HCT116 (cell line): Measurements from ENCODE around the gene SPATS2L. TPM values are rescaled to one million over a fixed set of nuclear protein-coding genes. Genes with fewer than 3 reads are reported as not detected.

ENCODE experiments used
- ATAC-seq: fragments of 200-7000 bp; cut with Tn5 transposase; 2 replicates; pipeline ENCODE4 v1.9.1; 2020; ENCODE audit warnings: mild to moderate bottlenecking, moderate library complexity
- BruUV-seq: library from RNA; stranded (reverse); fragments of 400-500 nt; replicated peaks from 2 replicates; lab custom pipeline; 2021; lab: Mats Ljungman, UMichigan
- CTCF ChIA-PET: fragments of 300-600 bp; sonication (Branson Sonifier 250); formaldehyde crosslinking; loops from one replicate; lab custom pipeline; 2021; ENCODE audit warnings: antibody characterized with exemption; lab: Charles Lee
- POLR2A ChIA-PET: fragments of 300-600, 350-600 bp; sonication (Branson Sonifier 250); formaldehyde crosslinking; loops from one replicate; lab custom pipeline; 2021; ENCODE audit warnings: antibody characterized with exemption; lab: Charles Lee
- RAD21 ChIA-PET, 2 experiments: fragments of 300-600 bp; sonication (Branson Sonifier 250); formaldehyde crosslinking; loops; one replicate each; lab custom pipeline; 2023; ENCODE audit warnings: low total read pairs in 2 of 2; ENCODE audit not compliant: uncharacterized antibody in 2 of 2, unreplicated experiment in 2 of 2, low non-redundant PET in 1 of 2; lab: Charles Lee
- DNase-seq: peaks from one replicate; pipeline ENCODE4 v3.0.0-alpha.2; 2010; ENCODE audit warnings: low read depth, low spot score
- H2AFZ ChIP-seq: fragments of 200-600 bp; shearing (Covaris generic), sonication (generic); 2 replicates; pipeline ENCODE4 v1.6.1; 2017; ENCODE audit warnings: low read depth, mixed run types, mixed read lengths, antibody characterized with exemption, low read length; ENCODE audit not compliant: poor library complexity, severe bottlenecking
- H3K27ac ChIP-seq: 2 replicates; pipeline ENCODE4 v1.5.1; 2012; ENCODE audit warnings: low read depth, low read length
- H3K27me3 ChIP-seq: fragments of 200-600 bp; sonication (generic); 2 replicates; pipeline ENCODE4 v1.6.1; 2016; ENCODE audit warnings: mixed run types, low read length, mixed read lengths; ENCODE audit not compliant: insufficient read depth
- H3K36me3 ChIP-seq, 2 experiments: fragments of 200-500 bp in 1 of 2; fragments of 200-600 bp in 1 of 2; sonication (Bioruptor generic) in 1 of 2; sonication (generic) in 1 of 2; 2 replicates each; pipeline versions ENCODE4 v1.5.1 to v1.6.1; 2014 to 2016; ENCODE audit warnings: low read length in 2 of 2, inconsistent platforms in 1 of 2, mixed read lengths in 1 of 2, mixed run types in 1 of 2; ENCODE audit not compliant: insufficient read depth in 2 of 2, control insufficient read depth in 1 of 2
- H3K4me1 ChIP-seq, 2 experiments: fragments of 200-600 bp in 1 of 2; sonication (generic) in 1 of 2; 2 replicates each; pipeline versions ENCODE4 v1.5.1 to v1.6.1; 2012 to 2017; ENCODE audit warnings: low read length in 2 of 2, inconsistent platforms in 1 of 2, mild to moderate bottlenecking in 1 of 2, mixed read lengths in 1 of 2, mixed run types in 1 of 2, moderate library complexity in 1 of 2; ENCODE audit not compliant: insufficient read depth in 2 of 2, control insufficient read depth in 1 of 2
- H3K4me2 ChIP-seq: fragments of 200-600 bp; sonication (generic); 2 replicates; pipeline ENCODE4 v1.6.1; 2017; ENCODE audit warnings: mixed run types, low read length, mixed read lengths
- H3K4me3 ChIP-seq, 2 experiments: fragments of 200-600 bp in 1 of 2; sonication (generic) in 1 of 2; replicated peaks in 1 of 2; 2 replicates each; pipeline ENCODE4 v1.5.1; 2011 to 2016; ENCODE audit warnings: low read length in 2 of 2, control low read depth in 1 of 2, low read depth in 1 of 2, mild to moderate bottlenecking in 1 of 2, mixed read lengths in 1 of 2, mixed run types in 1 of 2
- H3K79me2 ChIP-seq: fragments of 200-600 bp; sonication (generic); 2 replicates; pipeline ENCODE4 v1.6.1; 2017; ENCODE audit warnings: mild to moderate bottlenecking, mixed run types, low read length, moderate library complexity, mixed read lengths; ENCODE audit not compliant: insufficient read depth
- H3K9ac ChIP-seq: fragments of 200-600 bp; sonication (generic); 2 replicates; pipeline ENCODE4 v1.6.1; 2016; ENCODE audit warnings: low read length, mixed read lengths
- H3K9me2 ChIP-seq: fragments of 200-600 bp; sonication (generic), shearing (Covaris generic); 2 replicates; pipeline ENCODE4 v1.6.1; 2017; ENCODE audit warnings: mixed run types, mild to moderate bottlenecking, moderate library complexity; ENCODE audit not compliant: insufficient read depth
- H3K9me3 ChIP-seq, 2 experiments: fragments of 200-500 bp in 1 of 2; fragments of 200-600 bp in 1 of 2; sonication (Bioruptor generic) in 1 of 2; sonication (generic) in 1 of 2; 2 replicates each; pipeline ENCODE4 v1.6.1; 2014 to 2017; ENCODE audit warnings: low read length in 2 of 2, mixed read lengths in 2 of 2, inconsistent platforms in 1 of 2, low read depth in 1 of 2, mild to moderate bottlenecking in 1 of 2, mixed run types in 1 of 2, moderate library complexity in 1 of 2; ENCODE audit not compliant: control insufficient read depth in 1 of 2, insufficient read depth in 1 of 2
- H4K20me1 ChIP-seq: fragments of 200-600 bp; sonication (generic), shearing (Covaris generic); 2 replicates; pipeline ENCODE4 v1.6.1; 2017; ENCODE audit warnings: mixed run types, mild to moderate bottlenecking, moderate library complexity; ENCODE audit not compliant: insufficient read depth
- CBX3 ChIP-seq: IDR thresholded peaks from 2 replicates; pipeline ENCODE4 v1.6.1; 2012; ENCODE audit warnings: low read depth
- CEBPB ChIP-seq: IDR thresholded peaks from 2 replicates; pipeline ENCODE4 v1.6.1; 2012; ENCODE audit warnings: low read depth
- ELF1 ChIP-seq: IDR thresholded peaks from 2 replicates; pipeline ENCODE4 v1.6.1; 2012; ENCODE audit warnings: low read depth, borderline replicate concordance
- EZH2 ChIP-seq: fragments of 200-600 bp; sonication (generic); IDR thresholded peaks from 2 replicates; pipeline ENCODE4 v1.6.1; 2017; ENCODE audit warnings: antibody characterized with exemption, mixed run types
- FOSL1 ChIP-seq: IDR thresholded peaks from 2 replicates; pipeline ENCODE4 v1.6.1; 2012; ENCODE audit warnings: low read depth
- POLR2A ChIP-seq: IDR thresholded peaks from 2 replicates; pipeline ENCODE4 v1.7.0; 2011; ENCODE audit warnings: borderline replicate concordance; ENCODE audit not compliant: insufficient read depth, insufficient read length; ENCODE audit errors: extremely low read depth
- POLR2AphosphoS5 ChIP-seq: IDR thresholded peaks from 2 replicates; pipeline ENCODE4 v1.6.1; 2011; ENCODE audit warnings: mild to moderate bottlenecking, low read depth, low read length, moderate library complexity
- RAD21 ChIP-seq: IDR thresholded peaks from 2 replicates; pipeline ENCODE4 v1.6.1; 2012; ENCODE audit warnings: low read depth, mild to moderate bottlenecking
- SP1 ChIP-seq: IDR thresholded peaks from 2 replicates; pipeline ENCODE4 v1.6.1; 2012; ENCODE audit warnings: low read depth
- SRF ChIP-seq: IDR thresholded peaks from 2 replicates; pipeline ENCODE4 v1.6.1; 2012; ENCODE audit warnings: low read depth
- TCF7L2 ChIP-seq: IDR thresholded peaks from 2 replicates; pipeline ENCODE4 v1.7.0; 2011; ENCODE audit warnings: borderline replicate concordance, inconsistent platforms; ENCODE audit not compliant: insufficient read depth, insufficient read length; ENCODE audit errors: extremely low read depth
- YY1 ChIP-seq: IDR thresholded peaks from 2 replicates; pipeline ENCODE4 v1.6.1; 2011; ENCODE audit warnings: low read length, low read depth, moderate library complexity, mild to moderate bottlenecking; ENCODE audit not compliant: insufficient replicate concordance; ENCODE audit errors: extremely low read depth
- ZFX ChIP-seq: fragments of 450-650 bp; IDR thresholded peaks from 2 replicates; pipeline ENCODE4 v1.6.1; 2017
- ZNF274 ChIP-seq: fragments of 200-500 bp; sonication (Bioruptor generic); IDR thresholded peaks from 2 replicates; pipeline ENCODE4 v1.6.1; 2014; ENCODE audit warnings: mild to moderate bottlenecking, low read depth, low read length, inconsistent platforms
- intact Hi-C: fragments of 100-400 bp; cut with micrococcal nuclease; formaldehyde crosslinking; loops from 2 replicates; pipeline ENCODE4 v1.10.0; 2022
- total RNA-seq: library from RNA; stranded (reverse); gene quantifications from one replicate; pipeline ENCODE4 v1.2.1, GENCODE V29; 2021; ENCODE audit not compliant: unreplicated experiment
- TF ChIP-seq, protein P1 (sequence below): IDR thresholded peaks from 2 replicates; pipeline ENCODE4 v1.6.1; 2012
- TF ChIP-seq, protein P2 (sequence below), 3 experiments: fragments of 200-600 bp in 1 of 3; sonication (generic) in 1 of 3; IDR thresholded peaks in 2 of 3; conservative IDR thresholded peaks in 1 of 3; 2 replicates each; pipeline ENCODE4 v1.5.1; 2012 to 2017; ENCODE audit warnings: low read depth in 2 of 3, low read length in 2 of 3, antibody characterized with exemption in 1 of 3, borderline replicate concordance in 1 of 3, control low read depth in 1 of 3, mild to moderate bottlenecking in 1 of 3, mixed read lengths in 1 of 3, mixed run types in 1 of 3, moderate library complexity in 1 of 3; ENCODE audit not compliant: insufficient read depth in 1 of 3
- TF ChIP-seq, protein P3 (sequence below): IDR thresholded peaks from 2 replicates; pipeline ENCODE4 v1.6.1; 2012; ENCODE audit warnings: low read depth
- TF ChIP-seq, protein P4 (sequence below): IDR thresholded peaks from 2 replicates; pipeline ENCODE4 v1.6.1; 2011; ENCODE audit warnings: mild to moderate bottlenecking, low read length, moderate library complexity; ENCODE audit not compliant: insufficient replicate concordance; ENCODE audit errors: extremely low read depth
- TF ChIP-seq, protein P5 (sequence below): IDR thresholded peaks from 2 replicates; pipeline ENCODE4 v1.6.1; 2012

SPATS2L gene
- total RNA-seq, 1 experiment from 2014 or later, result 87.1 TPM

DNA sequence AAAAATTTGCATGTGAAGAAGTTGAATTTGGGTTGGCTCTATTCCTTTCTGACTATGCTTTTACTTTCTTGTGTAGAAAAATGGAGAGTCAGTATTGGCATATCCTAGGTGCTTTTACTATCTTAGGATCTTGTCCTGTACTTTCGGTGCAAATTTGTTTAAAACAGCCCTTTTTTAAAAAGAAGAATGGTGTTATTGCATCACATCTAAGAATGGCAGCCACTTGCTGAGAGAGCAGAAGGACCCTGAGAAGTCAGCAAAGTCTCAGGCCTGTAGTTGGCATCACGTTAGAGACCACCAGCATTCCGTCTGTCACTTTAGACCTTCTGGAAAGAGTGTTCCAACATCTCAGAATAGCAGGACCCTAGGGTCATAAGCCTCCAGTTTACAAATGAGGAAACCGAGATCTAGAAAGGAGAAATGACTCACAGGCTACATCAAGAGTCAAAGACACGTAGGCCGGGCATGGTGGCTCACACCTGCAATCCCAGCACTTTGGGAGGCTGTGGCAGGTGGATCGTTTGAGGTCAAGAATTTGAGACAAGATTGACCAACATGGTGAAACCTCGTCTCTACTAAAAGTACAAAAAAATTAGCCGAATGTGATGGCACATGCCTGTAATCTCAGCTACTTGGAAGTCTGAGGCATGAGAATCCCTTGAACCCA is 42.5 kb downstream of the SPATS2L start:
- H3K4me1 ChIP-seq, result peaks cover 17 to 29% of the 10 kb centered on the region in 2 experiments
- no peak for DNase-seq
- no peak overlapping the region for H3K4me2 ChIP-seq
- ChIA-PET CTCF (no interaction called here), POLR2A (no interaction called here), RAD21 (no interaction called here)
- H3K9me3 ChIP-seq, result no peaks in the 10 kb centered on the region
- no peak for ATAC-seq
- H3K4me3 ChIP-seq, result no peak overlapping the region
- H3K36me3 ChIP-seq, result no peaks in the 10 kb centered on the region
- no peaks in the 10 kb centered on the region; the same call in 1 of the 2 replicates for H4K20me1 ChIP-seq
- peaks cover 54% of the 10 kb centered on the region for H3K79me2 ChIP-seq
- no peak overlapping the region for H3K9ac ChIP-seq
- no peak overlapping the region for H3K27ac ChIP-seq
- H3K9me2 ChIP-seq, result no peaks in the 10 kb centered on the region
- intact Hi-C loops, result no loop called here
- H2AFZ ChIP-seq, result no peak overlapping the region
- BruUV-seq, result no TSS peak
- no peak for TF ChIP-seq ELF1
- no peak for TF ChIP-seq POLR2AphosphoS5
- TF ChIP-seq, protein P1, sequence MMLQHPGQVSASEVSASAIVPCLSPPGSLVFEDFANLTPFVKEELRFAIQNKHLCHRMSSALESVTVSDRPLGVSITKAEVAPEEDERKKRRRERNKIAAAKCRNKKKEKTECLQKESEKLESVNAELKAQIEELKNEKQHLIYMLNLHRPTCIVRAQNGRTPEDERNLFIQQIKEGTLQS, result no peak
- TF ChIP-seq, protein P2, sequence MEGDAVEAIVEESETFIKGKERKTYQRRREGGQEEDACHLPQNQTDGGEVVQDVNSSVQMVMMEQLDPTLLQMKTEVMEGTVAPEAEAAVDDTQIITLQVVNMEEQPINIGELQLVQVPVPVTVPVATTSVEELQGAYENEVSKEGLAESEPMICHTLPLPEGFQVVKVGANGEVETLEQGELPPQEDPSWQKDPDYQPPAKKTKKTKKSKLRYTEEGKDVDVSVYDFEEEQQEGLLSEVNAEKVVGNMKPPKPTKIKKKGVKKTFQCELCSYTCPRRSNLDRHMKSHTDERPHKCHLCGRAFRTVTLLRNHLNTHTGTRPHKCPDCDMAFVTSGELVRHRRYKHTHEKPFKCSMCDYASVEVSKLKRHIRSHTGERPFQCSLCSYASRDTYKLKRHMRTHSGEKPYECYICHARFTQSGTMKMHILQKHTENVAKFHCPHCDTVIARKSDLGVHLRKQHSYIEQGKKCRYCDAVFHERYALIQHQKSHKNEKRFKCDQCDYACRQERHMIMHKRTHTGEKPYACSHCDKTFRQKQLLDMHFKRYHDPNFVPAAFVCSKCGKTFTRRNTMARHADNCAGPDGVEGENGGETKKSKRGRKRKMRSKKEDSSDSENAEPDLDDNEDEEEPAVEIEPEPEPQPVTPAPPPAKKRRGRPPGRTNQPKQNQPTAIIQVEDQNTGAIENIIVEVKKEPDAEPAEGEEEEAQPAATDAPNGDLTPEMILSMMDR (IDR thresholded peaks at IDR 0.05 in 2 of 3, conservative IDR thresholded peaks at IDR 0.05 in 1 of 3; ENCODE audit: borderline replicate concordance in 1 of 3, insufficient read depth in 1 of 3, low read depth in 2 of 3, low read length in 2 of 3), result no peak
- TF ChIP-seq ZFX, result no peak
- TF ChIP-seq, protein P3, sequence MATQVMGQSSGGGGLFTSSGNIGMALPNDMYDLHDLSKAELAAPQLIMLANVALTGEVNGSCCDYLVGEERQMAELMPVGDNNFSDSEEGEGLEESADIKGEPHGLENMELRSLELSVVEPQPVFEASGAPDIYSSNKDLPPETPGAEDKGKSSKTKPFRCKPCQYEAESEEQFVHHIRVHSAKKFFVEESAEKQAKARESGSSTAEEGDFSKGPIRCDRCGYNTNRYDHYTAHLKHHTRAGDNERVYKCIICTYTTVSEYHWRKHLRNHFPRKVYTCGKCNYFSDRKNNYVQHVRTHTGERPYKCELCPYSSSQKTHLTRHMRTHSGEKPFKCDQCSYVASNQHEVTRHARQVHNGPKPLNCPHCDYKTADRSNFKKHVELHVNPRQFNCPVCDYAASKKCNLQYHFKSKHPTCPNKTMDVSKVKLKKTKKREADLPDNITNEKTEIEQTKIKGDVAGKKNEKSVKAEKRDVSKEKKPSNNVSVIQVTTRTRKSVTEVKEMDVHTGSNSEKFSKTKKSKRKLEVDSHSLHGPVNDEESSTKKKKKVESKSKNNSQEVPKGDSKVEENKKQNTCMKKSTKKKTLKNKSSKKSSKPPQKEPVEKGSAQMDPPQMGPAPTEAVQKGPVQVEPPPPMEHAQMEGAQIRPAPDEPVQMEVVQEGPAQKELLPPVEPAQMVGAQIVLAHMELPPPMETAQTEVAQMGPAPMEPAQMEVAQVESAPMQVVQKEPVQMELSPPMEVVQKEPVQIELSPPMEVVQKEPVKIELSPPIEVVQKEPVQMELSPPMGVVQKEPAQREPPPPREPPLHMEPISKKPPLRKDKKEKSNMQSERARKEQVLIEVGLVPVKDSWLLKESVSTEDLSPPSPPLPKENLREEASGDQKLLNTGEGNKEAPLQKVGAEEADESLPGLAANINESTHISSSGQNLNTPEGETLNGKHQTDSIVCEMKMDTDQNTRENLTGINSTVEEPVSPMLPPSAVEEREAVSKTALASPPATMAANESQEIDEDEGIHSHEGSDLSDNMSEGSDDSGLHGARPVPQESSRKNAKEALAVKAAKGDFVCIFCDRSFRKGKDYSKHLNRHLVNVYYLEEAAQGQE, result no peak
- TF ChIP-seq CEBPB, result no peak
- no peak for TF ChIP-seq YY1
- TF ChIP-seq TCF7L2, result no peak
- no peak for TF ChIP-seq FOSL1
- TF ChIP-seq CBX3, result no peak
- no peak for TF ChIP-seq RAD21
- no peak for TF ChIP-seq ZNF274
- no peak for TF ChIP-seq POLR2A
- no peak for TF ChIP-seq SRF
- TF ChIP-seq, protein P4, sequence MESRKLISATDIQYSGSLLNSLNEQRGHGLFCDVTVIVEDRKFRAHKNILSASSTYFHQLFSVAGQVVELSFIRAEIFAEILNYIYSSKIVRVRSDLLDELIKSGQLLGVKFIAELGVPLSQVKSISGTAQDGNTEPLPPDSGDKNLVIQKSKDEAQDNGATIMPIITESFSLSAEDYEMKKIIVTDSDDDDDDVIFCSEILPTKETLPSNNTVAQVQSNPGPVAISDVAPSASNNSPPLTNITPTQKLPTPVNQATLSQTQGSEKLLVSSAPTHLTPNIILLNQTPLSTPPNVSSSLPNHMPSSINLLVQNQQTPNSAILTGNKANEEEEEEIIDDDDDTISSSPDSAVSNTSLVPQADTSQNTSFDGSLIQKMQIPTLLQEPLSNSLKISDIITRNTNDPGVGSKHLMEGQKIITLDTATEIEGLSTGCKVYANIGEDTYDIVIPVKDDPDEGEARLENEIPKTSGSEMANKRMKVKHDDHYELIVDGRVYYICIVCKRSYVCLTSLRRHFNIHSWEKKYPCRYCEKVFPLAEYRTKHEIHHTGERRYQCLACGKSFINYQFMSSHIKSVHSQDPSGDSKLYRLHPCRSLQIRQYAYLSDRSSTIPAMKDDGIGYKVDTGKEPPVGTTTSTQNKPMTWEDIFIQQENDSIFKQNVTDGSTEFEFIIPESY, result no peak
- no peak for TF ChIP-seq EZH2
- TF ChIP-seq, protein P5, sequence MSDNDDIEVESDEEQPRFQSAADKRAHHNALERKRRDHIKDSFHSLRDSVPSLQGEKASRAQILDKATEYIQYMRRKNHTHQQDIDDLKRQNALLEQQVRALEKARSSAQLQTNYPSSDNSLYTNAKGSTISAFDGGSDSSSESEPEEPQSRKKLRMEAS, result no peak
- no peak for TF ChIP-seq SP1
- TF ChIP-seq, all 23 proteins: peak for 0
- no peaks in the 10 kb centered on the region for H3K27me3 ChIP-seq
